ENCODE measurements around the gene TWNK.
A peak's percentile ranks its signal among the peaks of the same experiment; 100 is the strongest.

The TWNK gene

GRCh38 chr10:100996678-100997359 is 9.5 kb downstream of the TWNK start:
- DNase-seq (ENCODE audit: low read depth in 2 of 2, low spot score in 1 of 2) = no peak

- peak in 1 of 2 donors; percentile 39 for DNase-seq (ENCODE audit: low read depth in 2 of 2, low spot score in 1 of 2)
These were observed 10.2 kb downstream of the TWNK start for GRCh38 chr10:100997360-100998182.

DNA sequence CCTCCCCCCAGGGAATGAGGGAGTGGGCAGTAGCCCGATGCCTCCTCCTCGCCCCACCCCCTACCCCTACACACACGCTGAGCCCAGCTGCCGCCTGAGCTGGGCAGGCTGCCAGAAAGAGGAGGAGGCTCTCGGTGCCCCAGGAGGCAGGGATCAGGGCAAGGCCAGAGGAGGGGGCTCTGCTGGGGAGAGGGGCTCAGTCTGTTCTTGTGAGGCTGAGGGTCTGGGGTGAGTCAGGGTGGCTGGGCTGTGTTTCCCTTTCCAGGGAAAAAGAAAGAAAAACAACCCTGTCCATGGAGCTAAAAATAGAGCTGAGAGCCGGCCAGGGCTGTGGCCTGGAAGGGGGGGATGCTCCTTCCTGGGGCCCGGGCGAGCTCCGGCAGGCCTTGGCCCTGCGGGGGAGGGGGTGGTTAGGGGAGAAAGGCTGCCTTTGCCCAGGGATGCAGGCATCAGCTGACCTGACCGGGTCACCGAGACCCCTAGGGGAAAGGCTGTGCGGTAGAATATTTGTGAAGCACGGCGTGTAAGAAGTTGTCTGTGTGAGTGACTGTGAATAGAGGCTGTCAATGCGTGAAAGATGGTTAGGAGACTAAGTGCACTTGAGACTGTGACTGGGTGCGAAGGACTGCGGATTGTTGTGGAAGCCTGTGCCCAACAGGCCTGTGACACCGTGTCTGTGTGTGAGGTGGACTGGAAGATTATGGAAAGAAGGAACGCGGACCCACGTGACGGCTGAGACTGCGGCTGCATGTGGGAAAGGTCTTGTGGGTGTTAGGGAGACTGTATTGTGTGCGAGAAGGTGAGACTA is 11.0 kb downstream of the TWNK start:
- no peak for DNase-seq (ENCODE audit: low read depth in 2 of 2, low spot score in 1 of 2)

- DNase-seq (ENCODE audit: low read depth in 2 of 2, low spot score in 1 of 2) = peak; percentile 59
These were observed 11.8 kb downstream of the TWNK start for GRCh38 chr10:100998991-100999741.

DNA sequence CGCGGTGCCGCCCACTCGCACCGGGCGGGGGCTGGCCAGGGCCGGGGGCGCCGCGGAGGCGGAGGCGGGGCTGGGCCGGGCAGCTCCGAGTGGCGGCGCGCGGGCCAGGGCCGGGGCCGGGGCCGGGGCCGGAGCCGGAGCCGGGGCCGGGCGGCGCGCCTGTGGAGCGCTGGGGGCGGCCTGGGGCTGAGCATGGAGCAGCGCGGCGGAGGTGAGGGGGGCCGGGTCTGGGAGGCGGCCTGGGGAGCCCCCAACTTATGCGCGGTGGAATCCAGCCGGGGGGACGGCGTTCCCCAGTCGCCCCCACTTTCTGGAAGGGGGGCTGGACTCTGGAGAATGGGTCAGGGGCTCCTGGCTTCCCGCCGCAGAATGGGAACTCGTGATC is 12.4 kb downstream of the TWNK start, which contains the start of gene LZTS2:
Gene LZTS2, plus strand, starts transcription at position 67 of the 385 bp plus-strand sequence. CDS start 2,731 bp downstream, outside the sequence.
- no peak for DNase-seq (ENCODE audit: low read depth in 2 of 2, low spot score in 1 of 2)

DNA sequence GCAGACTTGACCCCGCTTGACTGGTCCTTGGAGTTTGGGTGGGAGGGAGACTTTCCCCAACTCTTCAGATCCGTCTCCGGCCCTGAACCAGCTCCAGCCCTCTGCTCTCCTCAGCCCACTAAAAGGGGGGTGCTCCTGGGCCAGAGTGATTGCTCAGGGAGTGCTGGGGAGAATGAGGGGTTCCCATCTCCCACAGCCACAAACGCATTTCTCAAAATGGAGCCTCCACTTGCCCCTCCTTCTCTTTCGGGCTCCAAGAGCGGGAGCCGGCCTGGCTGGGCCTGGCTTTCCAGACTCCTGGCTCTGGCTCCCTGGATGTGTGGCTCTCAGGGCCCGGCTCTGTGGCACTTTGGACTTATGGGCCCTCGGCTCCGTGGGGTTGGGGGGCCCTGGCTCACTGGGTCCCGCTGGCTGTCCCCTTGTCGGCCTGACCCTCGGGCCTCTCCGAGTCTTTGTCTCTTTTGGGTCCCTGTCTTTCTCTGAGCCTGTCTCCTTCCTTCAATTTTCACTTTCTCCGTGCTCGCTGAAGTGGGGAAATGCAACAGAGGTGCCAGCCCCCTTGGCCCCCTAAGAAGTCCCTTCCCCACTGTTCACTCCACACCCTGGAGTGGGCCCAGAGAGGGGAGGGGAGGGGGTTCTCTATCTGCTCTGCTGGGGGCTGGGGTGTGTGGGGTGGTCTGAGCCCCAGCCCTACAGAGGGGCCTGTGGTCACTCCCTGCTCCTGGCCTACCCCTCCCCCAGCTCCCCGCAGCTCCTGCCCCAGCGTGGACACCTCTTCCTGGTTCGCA is 13.0 kb downstream of the TWNK start:
- no peak for DNase-seq (ENCODE audit: low read depth in 2 of 2, low spot score in 1 of 2)

- no peak for DNase-seq (ENCODE audit: low read depth in 2 of 2, low spot score in 1 of 2)
These were observed 13.7 kb downstream of the TWNK start for GRCh38 chr10:101000915-101001658.

DNA sequence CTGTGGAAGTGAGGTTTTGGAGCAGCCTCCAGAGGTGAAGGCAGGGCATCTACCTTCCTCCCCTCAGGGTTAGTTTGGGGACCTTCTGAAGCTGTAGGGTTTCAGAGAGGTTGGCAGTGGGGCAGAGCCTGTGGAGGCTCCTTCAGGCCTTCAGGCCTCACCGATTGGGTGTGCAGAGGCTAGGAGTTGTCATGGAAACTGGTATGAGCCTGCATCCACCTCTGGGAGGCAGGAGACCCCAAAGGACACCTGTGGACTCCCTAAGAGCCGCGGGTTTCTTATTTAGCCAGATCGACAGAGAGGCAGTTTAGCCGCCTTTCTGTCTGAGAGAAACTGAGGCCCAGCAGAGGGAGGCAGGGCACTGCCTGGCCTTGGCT is 14.3 kb downstream of the TWNK start:
- DNase-seq (ENCODE audit: low read depth in 2 of 2, low spot score in 1 of 2) = no peak

GRCh38 chr10:101002456-101002855 is 15.1 kb downstream of the TWNK start:
- no peak for DNase-seq (ENCODE audit: low read depth in 2 of 2, low spot score in 1 of 2)

- no peak for DNase-seq (ENCODE audit: low read depth in 2 of 2, low spot score in 1 of 2)
These were observed 16.4 kb downstream of the TWNK start for GRCh38 chr10:101003639-101004206.

DNA sequence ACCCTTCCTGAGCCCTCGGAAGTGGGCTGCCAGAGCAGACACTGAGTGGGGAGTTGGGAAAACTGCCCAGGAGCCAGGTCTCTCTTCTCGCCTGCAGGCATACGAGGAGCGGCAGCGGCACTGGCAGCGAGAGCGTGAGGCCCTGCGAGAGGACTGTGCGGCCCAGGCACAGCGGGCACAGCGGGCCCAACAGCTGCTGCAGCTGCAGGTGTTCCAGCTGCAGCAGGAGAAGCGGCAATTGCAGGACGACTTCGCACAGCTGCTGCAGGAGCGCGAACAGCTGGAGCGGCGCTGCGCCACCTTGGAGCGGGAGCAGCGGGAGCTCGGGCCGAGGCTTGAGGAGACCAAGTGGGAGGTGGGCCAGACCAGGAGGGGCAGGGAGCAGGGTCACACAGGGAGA is 18.0 kb downstream of the TWNK start:
- no peak for DNase-seq (ENCODE audit: low read depth in 2 of 2, low spot score in 1 of 2)

- no peak for DNase-seq (ENCODE audit: low read depth in 2 of 2, low spot score in 1 of 2)
These were observed 18.7 kb downstream of the TWNK start for GRCh38 chr10:101005869-101006567.

- DNase-seq (ENCODE audit: low read depth in 2 of 2, low spot score in 1 of 2) = no peak
These were observed 19.3 kb downstream of the TWNK start for GRCh38 chr10:101006593-101007098.

- no peak for DNase-seq (ENCODE audit: low read depth in 2 of 2, low spot score in 1 of 2)
These were observed 19.9 kb downstream of the TWNK start for GRCh38 chr10:101007099-101007711.

GRCh38 chr10:101007915-101008822 is 20.8 kb downstream of the TWNK start:
- no peak for DNase-seq (ENCODE audit: low read depth in 2 of 2, low spot score in 1 of 2)

DNA sequence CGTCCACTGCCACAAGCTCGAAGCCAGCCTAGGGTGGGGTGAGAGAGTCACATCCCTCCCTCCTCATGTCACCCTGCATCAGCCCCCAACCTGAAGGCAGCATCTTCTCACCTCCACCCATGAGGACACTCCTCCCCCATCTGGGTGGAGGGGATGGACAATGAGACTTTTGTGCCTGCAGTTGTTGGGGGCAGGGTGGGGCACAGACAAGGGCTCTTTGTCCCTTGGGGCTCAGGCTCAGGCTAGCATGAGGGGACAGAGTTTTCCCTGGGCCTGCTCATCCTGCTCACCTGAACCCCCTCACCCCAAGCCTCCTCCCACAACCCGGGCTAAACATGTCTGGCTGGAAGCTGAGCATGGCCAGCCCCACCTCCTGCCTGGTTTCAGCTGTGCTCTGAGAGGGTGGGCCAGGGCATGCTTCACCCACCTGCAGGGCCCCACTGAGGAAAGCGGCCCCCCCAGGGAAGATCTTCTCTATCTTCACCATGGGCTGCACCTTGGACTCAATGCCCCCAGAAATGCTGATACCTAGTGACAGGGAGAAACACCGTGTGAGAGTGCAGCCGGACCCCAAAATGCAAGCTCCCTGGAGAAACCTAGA is 21.6 kb downstream of the TWNK start:
- DNase-seq (ENCODE audit: low read depth in 2 of 2, low spot score in 1 of 2) = no peak

Measured in stimulated activated CD8-positive, alpha-beta memory T cell treated with anti-CD3 and anti-CD28 coated beads, Interleukin-4, amount 100 ng/mL, for 1 hour (primary cell).